DOHH2 (cell line): ENCODE measurements around the gene ZNF771.

Source experiments
- EZH2phosphoT487 ChIP-seq: fragments of 200-600 bp; sonication (generic); IDR thresholded peaks from 2 replicates; pipeline ENCODE4 v1.6.1; 2017; ENCODE audit warnings: borderline replicate concordance, mild to moderate bottlenecking, antibody characterized with exemption, low read length, moderate library complexity, mixed read lengths
- TF ChIP-seq, protein P1 (sequence below): fragments of 200-600 bp; sonication (generic); IDR thresholded peaks from one replicate; pipeline ENCODE4 v1.5.1; 2014; ENCODE audit warnings: antibody characterized with exemption, mild to moderate bottlenecking, low read depth, low read length; ENCODE audit not compliant: poor library complexity, severe bottlenecking

DNA sequence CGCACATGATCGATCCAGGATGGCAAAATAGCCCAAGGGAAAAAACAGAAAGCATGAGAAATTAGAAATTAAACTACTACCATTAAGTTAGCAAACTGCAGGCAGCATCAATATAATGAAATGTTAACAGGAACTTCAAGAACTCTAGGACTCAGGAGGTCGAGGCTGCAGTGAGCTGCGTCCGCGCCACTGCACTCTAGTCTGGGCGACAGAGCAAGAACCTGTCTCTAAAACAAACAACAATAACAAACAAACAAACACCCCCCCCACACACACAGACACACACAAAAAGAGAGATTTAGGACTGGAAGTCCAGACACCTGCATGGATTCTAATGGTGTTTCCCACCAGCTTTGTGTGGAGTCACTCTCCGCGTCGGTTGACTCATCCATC, 38.8 kb downstream of the ZNF771 start:
- TF ChIP-seq, protein P1, sequence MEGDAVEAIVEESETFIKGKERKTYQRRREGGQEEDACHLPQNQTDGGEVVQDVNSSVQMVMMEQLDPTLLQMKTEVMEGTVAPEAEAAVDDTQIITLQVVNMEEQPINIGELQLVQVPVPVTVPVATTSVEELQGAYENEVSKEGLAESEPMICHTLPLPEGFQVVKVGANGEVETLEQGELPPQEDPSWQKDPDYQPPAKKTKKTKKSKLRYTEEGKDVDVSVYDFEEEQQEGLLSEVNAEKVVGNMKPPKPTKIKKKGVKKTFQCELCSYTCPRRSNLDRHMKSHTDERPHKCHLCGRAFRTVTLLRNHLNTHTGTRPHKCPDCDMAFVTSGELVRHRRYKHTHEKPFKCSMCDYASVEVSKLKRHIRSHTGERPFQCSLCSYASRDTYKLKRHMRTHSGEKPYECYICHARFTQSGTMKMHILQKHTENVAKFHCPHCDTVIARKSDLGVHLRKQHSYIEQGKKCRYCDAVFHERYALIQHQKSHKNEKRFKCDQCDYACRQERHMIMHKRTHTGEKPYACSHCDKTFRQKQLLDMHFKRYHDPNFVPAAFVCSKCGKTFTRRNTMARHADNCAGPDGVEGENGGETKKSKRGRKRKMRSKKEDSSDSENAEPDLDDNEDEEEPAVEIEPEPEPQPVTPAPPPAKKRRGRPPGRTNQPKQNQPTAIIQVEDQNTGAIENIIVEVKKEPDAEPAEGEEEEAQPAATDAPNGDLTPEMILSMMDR: no peak
- TF ChIP-seq EZH2phosphoT487: no peak
